Measurements from ENCODE around the gene MCRIP2. TPM values are rescaled to one million over a fixed set of nuclear protein-coding genes. Genes with fewer than 3 reads are reported as not detected.
A peak's percentile ranks its signal among the peaks of the same experiment; 100 is the strongest.

MCRIP2 gene
- total RNA-seq, 1 donor from 2014 or later = 2.9 TPM

DNA sequence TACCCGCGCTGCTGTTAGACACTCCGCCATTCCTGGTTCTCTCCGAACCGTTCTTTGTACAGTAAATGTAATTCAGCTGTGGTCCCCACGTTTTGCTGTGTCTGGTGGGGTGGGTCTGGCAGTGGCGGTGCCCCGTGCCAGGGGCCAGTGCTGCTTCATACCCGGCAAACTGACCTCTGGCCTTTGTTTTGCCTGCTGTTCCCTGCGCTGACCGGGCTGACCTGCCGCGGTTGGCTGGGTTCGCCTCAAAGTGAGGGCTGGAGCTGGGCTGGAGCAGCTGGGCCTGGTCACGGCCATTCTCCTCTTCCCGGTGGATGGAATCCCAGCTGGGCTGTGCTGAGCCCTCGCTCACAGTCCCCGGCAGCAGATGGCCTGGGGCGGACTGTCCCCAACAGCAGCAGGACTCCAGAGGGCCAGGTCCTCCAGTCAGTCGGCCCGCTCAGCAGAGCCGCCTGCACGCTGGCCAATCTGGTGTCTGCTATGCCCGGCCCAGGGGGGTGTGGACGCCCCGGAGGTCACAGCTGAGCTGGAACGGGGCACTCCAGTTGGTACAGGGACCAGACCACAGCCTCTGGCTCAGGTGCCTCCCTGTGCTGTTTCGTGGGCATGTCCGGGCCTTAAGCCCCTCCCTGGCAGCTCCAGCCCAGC is 12.3 kb upstream of the MCRIP2 start:
- peaks cover 5% of the 10 kb centered on the region for H3K27me3 Mint-ChIP-seq (ENCODE audit: unreplicated experiment)
- TF ChIP-seq, protein P1, sequence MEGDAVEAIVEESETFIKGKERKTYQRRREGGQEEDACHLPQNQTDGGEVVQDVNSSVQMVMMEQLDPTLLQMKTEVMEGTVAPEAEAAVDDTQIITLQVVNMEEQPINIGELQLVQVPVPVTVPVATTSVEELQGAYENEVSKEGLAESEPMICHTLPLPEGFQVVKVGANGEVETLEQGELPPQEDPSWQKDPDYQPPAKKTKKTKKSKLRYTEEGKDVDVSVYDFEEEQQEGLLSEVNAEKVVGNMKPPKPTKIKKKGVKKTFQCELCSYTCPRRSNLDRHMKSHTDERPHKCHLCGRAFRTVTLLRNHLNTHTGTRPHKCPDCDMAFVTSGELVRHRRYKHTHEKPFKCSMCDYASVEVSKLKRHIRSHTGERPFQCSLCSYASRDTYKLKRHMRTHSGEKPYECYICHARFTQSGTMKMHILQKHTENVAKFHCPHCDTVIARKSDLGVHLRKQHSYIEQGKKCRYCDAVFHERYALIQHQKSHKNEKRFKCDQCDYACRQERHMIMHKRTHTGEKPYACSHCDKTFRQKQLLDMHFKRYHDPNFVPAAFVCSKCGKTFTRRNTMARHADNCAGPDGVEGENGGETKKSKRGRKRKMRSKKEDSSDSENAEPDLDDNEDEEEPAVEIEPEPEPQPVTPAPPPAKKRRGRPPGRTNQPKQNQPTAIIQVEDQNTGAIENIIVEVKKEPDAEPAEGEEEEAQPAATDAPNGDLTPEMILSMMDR (IDR thresholded peaks at IDR 0.05; ENCODE audit: unreplicated experiment) = no peak
- peaks cover 5% of the 10 kb centered on the region for H3K36me3 Mint-ChIP-seq (ENCODE audit: low read depth, unreplicated experiment)
- no peak overlapping the region for H3K27ac Mint-ChIP-seq (ENCODE audit: unreplicated experiment)
- no peaks in the 10 kb centered on the region for H3K9me3 Mint-ChIP-seq (ENCODE audit: unreplicated experiment)
- DNase-seq (ENCODE audit: low spot score) = no peak
- no peaks in the 10 kb centered on the region for H3K4me1 Mint-ChIP-seq (ENCODE audit: unreplicated experiment)
- no peak overlapping the region for H3K4me3 Mint-ChIP-seq (ENCODE audit: unreplicated experiment)

DNA sequence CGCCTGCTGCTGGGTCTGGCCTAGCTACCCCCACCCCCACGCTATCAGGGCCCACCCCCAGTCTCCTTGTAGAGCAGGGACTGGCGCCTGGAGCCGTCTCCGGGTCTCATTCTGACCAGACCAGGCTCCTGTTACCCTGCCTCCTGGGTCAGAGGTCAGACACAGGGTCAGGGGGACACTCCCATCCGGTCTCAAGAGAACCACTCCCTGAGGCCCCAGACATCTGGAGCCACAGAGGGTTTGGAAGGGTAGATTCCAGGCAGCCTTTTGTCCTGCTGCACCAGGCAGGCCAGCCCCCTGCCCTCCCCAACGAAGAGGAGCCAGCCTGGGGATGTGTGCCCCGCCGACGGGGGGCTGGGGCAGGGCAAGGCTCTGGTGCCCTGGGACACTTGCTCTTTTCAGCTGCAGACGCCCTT is 11.8 kb upstream of the MCRIP2 start:
- peaks cover 5% of the 10 kb centered on the region for H3K36me3 Mint-ChIP-seq (ENCODE audit: low read depth, unreplicated experiment)
- peaks cover 5% of the 10 kb centered on the region for H3K27me3 Mint-ChIP-seq (ENCODE audit: unreplicated experiment)
- no peaks in the 10 kb centered on the region for H3K4me1 Mint-ChIP-seq (ENCODE audit: unreplicated experiment)
- TF ChIP-seq, protein P1 (IDR thresholded peaks at IDR 0.05; ENCODE audit: unreplicated experiment) = no peak
- DNase-seq (ENCODE audit: low spot score) = no peak
- H3K27ac Mint-ChIP-seq (ENCODE audit: unreplicated experiment) = no peak overlapping the region
- H3K4me3 Mint-ChIP-seq (ENCODE audit: unreplicated experiment) = no peak overlapping the region
- no peaks in the 10 kb centered on the region for H3K9me3 Mint-ChIP-seq (ENCODE audit: unreplicated experiment)

DNA sequence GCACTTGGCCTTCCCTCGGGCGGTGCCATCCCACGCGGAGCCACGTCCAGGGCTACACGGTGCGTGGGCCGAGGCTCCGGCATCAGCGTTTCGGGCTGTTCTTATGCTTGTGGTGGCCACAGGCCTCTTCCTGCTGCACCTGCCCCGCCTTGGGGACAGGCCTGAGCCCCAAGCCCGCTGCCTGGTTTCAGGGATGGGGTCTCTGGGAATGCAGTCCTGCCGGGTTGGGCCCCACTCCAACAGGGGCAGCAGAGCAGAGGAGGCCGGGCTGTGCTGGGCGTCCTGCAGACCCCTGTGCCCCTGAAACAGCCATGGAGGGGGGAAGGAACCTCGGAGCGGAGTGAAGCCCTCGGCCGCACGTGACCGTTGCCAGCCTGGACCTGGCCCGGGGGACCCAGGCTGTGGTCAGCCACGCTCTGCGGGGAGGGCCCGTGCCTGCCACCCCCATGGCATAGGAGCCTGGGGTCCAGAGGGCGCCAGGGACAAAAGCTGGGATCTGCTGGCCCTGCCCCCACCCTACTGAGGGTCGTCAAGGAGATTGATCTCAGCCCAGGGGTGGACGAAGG is 11.3 kb upstream of the MCRIP2 start:
- H3K4me3 Mint-ChIP-seq (ENCODE audit: unreplicated experiment) = no peak overlapping the region
- no peaks in the 10 kb centered on the region for H3K4me1 Mint-ChIP-seq (ENCODE audit: unreplicated experiment)
- peaks cover 5% of the 10 kb centered on the region for H3K36me3 Mint-ChIP-seq (ENCODE audit: low read depth, unreplicated experiment)
- DNase-seq (ENCODE audit: low spot score) = peak; percentile 4
- no peaks in the 10 kb centered on the region for H3K9me3 Mint-ChIP-seq (ENCODE audit: unreplicated experiment)
- TF ChIP-seq, protein P1 (IDR thresholded peaks at IDR 0.05; ENCODE audit: unreplicated experiment) = no peak
- H3K27me3 Mint-ChIP-seq (ENCODE audit: unreplicated experiment) = peaks cover 5% of the 10 kb centered on the region
- no peak overlapping the region for H3K27ac Mint-ChIP-seq (ENCODE audit: unreplicated experiment)

DNA sequence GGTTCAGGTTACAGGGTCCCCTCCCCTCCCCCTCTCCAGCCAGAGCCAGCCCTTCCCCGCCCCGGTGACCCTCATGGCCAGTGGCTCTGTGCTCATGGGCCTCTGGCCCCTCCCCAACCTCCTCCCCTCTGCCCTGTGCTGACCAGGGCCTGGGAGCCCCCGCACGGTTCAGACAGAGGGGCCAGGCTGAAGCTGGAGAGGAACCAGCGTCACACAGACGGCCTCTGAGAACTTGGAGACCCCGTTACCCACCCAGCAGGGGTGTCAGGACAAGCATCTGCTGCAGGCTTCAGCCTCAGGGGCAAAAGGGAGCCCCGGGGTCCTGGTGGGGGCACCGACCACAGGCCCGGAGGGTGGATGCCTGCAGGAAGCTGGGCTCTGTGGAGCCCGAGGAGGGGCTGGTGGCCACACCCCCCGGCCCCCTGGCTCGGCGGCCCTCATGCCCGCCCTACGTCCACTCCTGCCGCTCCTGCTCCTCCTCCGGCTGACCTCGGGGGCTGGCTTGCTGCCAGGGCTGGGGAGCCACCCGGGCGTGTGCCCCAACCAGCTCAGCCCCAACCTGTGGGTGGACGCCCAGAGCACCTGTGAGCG is 10.7 kb upstream of the MCRIP2 start, which contains the start of gene WFIKKN1:
TSS of gene WFIKKN1 (plus strand) at position 171 of the 591 bp plus-strand sequence. CDS start at position 440, 269 bp downstream.
- DNase-seq (ENCODE audit: low spot score) = peak; percentile 26
- Mint-ChIP-seq H3K27ac (ENCODE audit: unreplicated experiment) (no peak within 1 kb of the TSS), H3K36me3 (ENCODE audit: low read depth, unreplicated experiment) (peaks cover 5% of the 10 kb centered on the region), H3K4me1 (ENCODE audit: unreplicated experiment) (no peaks in the 10 kb centered on the region), H3K27me3 (ENCODE audit: unreplicated experiment) (peaks cover 5% of the 10 kb centered on the region), H3K9me3 (ENCODE audit: unreplicated experiment) (no peaks in the 10 kb centered on the region), H3K4me3 (ENCODE audit: unreplicated experiment) (no peak within 1 kb of the TSS)
- TF ChIP-seq, protein P1 (IDR thresholded peaks at IDR 0.05; ENCODE audit: unreplicated experiment) = no peak
